ENCODE data around the gene TSPAN31. TPM values are rescaled to one million over a fixed set of nuclear protein-coding genes. Genes with fewer than 3 reads are reported as not detected.

Gene TSPAN31
- total and polyA plus RNA-seq, 9 of the 15 experiments (the other 6 are each of a cell fraction or from before 2014, with no cell fraction given): 11.3 to 26.4 (median 14.3) TPM

DNA sequence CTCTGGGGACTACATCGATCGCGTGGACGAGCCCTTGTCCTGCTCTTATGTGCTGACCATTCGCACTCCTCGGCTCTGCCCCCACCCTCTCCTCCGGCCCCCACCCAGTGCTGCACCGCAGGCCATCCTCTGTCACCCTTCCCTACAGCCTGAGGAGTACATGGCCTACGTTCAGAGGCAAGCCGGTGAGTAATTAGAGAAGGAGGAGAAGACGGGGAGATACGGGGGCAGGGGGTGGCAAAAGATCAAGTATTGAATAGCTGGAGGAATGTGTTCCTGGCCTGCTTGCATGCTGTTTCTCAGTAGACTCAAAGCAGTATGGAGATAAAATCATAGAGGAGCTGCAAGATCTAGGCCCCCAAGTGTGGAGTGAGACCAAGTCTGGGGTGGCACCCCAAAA is 29.1 kb upstream of the TSPAN31 start (continued):
- TF ChIP-seq, protein P1, sequence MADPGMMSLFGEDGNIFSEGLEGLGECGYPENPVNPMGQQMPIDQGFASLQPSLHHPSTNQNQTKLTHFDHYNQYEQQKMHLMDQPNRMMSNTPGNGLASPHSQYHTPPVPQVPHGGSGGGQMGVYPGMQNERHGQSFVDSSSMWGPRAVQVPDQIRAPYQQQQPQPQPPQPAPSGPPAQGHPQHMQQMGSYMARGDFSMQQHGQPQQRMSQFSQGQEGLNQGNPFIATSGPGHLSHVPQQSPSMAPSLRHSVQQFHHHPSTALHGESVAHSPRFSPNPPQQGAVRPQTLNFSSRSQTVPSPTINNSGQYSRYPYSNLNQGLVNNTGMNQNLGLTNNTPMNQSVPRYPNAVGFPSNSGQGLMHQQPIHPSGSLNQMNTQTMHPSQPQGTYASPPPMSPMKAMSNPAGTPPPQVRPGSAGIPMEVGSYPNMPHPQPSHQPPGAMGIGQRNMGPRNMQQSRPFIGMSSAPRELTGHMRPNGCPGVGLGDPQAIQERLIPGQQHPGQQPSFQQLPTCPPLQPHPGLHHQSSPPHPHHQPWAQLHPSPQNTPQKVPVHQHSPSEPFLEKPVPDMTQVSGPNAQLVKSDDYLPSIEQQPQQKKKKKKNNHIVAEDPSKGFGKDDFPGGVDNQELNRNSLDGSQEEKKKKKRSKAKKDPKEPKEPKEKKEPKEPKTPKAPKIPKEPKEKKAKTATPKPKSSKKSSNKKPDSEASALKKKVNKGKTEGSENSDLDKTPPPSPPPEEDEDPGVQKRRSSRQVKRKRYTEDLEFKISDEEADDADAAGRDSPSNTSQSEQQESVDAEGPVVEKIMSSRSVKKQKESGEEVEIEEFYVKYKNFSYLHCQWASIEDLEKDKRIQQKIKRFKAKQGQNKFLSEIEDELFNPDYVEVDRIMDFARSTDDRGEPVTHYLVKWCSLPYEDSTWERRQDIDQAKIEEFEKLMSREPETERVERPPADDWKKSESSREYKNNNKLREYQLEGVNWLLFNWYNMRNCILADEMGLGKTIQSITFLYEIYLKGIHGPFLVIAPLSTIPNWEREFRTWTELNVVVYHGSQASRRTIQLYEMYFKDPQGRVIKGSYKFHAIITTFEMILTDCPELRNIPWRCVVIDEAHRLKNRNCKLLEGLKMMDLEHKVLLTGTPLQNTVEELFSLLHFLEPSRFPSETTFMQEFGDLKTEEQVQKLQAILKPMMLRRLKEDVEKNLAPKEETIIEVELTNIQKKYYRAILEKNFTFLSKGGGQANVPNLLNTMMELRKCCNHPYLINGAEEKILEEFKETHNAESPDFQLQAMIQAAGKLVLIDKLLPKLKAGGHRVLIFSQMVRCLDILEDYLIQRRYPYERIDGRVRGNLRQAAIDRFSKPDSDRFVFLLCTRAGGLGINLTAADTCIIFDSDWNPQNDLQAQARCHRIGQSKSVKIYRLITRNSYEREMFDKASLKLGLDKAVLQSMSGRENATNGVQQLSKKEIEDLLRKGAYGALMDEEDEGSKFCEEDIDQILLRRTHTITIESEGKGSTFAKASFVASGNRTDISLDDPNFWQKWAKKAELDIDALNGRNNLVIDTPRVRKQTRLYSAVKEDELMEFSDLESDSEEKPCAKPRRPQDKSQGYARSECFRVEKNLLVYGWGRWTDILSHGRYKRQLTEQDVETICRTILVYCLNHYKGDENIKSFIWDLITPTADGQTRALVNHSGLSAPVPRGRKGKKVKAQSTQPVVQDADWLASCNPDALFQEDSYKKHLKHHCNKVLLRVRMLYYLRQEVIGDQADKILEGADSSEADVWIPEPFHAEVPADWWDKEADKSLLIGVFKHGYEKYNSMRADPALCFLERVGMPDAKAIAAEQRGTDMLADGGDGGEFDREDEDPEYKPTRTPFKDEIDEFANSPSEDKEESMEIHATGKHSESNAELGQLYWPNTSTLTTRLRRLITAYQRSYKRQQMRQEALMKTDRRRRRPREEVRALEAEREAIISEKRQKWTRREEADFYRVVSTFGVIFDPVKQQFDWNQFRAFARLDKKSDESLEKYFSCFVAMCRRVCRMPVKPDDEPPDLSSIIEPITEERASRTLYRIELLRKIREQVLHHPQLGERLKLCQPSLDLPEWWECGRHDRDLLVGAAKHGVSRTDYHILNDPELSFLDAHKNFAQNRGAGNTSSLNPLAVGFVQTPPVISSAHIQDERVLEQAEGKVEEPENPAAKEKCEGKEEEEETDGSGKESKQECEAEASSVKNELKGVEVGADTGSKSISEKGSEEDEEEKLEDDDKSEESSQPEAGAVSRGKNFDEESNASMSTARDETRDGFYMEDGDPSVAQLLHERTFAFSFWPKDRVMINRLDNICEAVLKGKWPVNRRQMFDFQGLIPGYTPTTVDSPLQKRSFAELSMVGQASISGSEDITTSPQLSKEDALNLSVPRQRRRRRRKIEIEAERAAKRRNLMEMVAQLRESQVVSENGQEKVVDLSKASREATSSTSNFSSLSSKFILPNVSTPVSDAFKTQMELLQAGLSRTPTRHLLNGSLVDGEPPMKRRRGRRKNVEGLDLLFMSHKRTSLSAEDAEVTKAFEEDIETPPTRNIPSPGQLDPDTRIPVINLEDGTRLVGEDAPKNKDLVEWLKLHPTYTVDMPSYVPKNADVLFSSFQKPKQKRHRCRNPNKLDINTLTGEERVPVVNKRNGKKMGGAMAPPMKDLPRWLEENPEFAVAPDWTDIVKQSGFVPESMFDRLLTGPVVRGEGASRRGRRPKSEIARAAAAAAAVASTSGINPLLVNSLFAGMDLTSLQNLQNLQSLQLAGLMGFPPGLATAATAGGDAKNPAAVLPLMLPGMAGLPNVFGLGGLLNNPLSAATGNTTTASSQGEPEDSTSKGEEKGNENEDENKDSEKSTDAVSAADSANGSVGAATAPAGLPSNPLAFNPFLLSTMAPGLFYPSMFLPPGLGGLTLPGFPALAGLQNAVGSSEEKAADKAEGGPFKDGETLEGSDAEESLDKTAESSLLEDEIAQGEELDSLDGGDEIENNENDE (IDR thresholded peaks at IDR 0.05; ENCODE audit: low read depth, low read length): no peak
- TF ChIP-seq NR2F6 (CRISPR knock-in tag; IDR thresholded peaks at IDR 0.05): no peak
- TF ChIP-seq U2AF2 (optimal IDR thresholded peaks at IDR 0.05; ENCODE audit: low read depth, low read length): no peak
- TF ChIP-seq, protein P2, sequence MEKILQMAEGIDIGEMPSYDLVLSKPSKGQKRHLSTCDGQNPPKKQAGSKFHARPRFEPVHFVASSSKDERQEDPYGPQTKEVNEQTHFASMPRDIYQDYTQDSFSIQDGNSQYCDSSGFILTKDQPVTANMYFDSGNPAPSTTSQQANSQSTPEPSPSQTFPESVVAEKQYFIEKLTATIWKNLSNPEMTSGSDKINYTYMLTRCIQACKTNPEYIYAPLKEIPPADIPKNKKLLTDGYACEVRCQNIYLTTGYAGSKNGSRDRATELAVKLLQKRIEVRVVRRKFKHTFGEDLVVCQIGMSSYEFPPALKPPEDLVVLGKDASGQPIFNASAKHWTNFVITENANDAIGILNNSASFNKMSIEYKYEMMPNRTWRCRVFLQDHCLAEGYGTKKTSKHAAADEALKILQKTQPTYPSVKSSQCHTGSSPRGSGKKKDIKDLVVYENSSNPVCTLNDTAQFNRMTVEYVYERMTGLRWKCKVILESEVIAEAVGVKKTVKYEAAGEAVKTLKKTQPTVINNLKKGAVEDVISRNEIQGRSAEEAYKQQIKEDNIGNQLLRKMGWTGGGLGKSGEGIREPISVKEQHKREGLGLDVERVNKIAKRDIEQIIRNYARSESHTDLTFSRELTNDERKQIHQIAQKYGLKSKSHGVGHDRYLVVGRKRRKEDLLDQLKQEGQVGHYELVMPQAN (IDR thresholded peaks at IDR 0.05; ENCODE audit: borderline replicate concordance): no peak
- TF ChIP-seq RBM39 (optimal IDR thresholded peaks at IDR 0.05; ENCODE audit: low read depth, low read length): no peak
- TF ChIP-seq NFIX (CRISPR knock-in tag; IDR thresholded peaks at IDR 0.05; ENCODE audit: low read depth): no peak
- TF ChIP-seq HBP1 (CRISPR knock-in tag; IDR thresholded peaks at IDR 0.05): no peak
- TF ChIP-seq, protein P3, sequence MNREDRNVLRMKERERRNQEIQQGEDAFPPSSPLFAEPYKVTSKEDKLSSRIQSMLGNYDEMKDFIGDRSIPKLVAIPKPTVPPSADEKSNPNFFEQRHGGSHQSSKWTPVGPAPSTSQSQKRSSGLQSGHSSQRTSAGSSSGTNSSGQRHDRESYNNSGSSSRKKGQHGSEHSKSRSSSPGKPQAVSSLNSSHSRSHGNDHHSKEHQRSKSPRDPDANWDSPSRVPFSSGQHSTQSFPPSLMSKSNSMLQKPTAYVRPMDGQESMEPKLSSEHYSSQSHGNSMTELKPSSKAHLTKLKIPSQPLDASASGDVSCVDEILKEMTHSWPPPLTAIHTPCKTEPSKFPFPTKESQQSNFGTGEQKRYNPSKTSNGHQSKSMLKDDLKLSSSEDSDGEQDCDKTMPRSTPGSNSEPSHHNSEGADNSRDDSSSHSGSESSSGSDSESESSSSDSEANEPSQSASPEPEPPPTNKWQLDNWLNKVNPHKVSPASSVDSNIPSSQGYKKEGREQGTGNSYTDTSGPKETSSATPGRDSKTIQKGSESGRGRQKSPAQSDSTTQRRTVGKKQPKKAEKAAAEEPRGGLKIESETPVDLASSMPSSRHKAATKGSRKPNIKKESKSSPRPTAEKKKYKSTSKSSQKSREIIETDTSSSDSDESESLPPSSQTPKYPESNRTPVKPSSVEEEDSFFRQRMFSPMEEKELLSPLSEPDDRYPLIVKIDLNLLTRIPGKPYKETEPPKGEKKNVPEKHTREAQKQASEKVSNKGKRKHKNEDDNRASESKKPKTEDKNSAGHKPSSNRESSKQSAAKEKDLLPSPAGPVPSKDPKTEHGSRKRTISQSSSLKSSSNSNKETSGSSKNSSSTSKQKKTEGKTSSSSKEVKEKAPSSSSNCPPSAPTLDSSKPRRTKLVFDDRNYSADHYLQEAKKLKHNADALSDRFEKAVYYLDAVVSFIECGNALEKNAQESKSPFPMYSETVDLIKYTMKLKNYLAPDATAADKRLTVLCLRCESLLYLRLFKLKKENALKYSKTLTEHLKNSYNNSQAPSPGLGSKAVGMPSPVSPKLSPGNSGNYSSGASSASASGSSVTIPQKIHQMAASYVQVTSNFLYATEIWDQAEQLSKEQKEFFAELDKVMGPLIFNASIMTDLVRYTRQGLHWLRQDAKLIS (CRISPR knock-in tag; IDR thresholded peaks at IDR 0.05): no peak
- TF ChIP-seq MTA3 (IDR thresholded peaks at IDR 0.05; ENCODE audit: borderline replicate concordance): no peak

Measured in K562 (cell line).